IPS-20b (cell line): Measurements from ENCODE around the gene TMEM181.
"Not testable (repeated sequence)": the region's sequence is repeated elsewhere in the genome, so short reads cannot be mapped to it uniquely, and the experiment has no call there.

ENCODE experiments used
- H3K27ac ChIP-seq: one replicate; pipeline ENCODE4 v1.5.1; 2013; ENCODE audit warnings: low read length
- H3K27me3 ChIP-seq: 2 replicates; pipeline ENCODE4 v1.6.1; 2013; ENCODE audit warnings: mild to moderate bottlenecking, low read length, inconsistent platforms; ENCODE audit not compliant: insufficient read depth
- H3K36me3 ChIP-seq: 2 replicates; pipeline ENCODE4 v1.6.1; 2013; ENCODE audit warnings: low read depth, mild to moderate bottlenecking, inconsistent platforms, low read length, moderate library complexity; ENCODE audit not compliant: insufficient read depth
- H3K4me1 ChIP-seq: 2 replicates; pipeline ENCODE4 v1.6.1; 2013; ENCODE audit warnings: mild to moderate bottlenecking, control low read depth, inconsistent platforms, low read length, moderate library complexity; ENCODE audit not compliant: insufficient read depth
- H3K4me3 ChIP-seq: 2 replicates; pipeline ENCODE4 v1.5.1; 2013; ENCODE audit warnings: mild to moderate bottlenecking, low read length, inconsistent platforms
- H3K9ac ChIP-seq: 2 replicates; pipeline ENCODE4 v1.6.1; 2013; ENCODE audit warnings: low read depth, mild to moderate bottlenecking, inconsistent platforms, low read length, moderate library complexity
- H3K9me3 ChIP-seq: 2 replicates; pipeline ENCODE4 v1.6.1; 2013; ENCODE audit warnings: mild to moderate bottlenecking, low read depth, low read length, inconsistent platforms; ENCODE audit not compliant: insufficient read depth

Gene TMEM181

GRCh38 chr6:158649289-158650143 lies 89.6 kb downstream of the TMEM181 start, which contains the start of gene SYTL3:
Gene SYTL3 (plus strand): TSS chr6:158650054. CDS start chr6:158663269, 13,215 bp downstream.
- no peak within 1 kb of the TSS for H3K27ac ChIP-seq
- no peaks in the 10 kb centered on the region for H3K36me3 ChIP-seq
- no peak within 1 kb of the TSS for H3K9ac ChIP-seq
- 0 out of 2 replicates have a peak, but pooled peaks cover 3% of the 10 kb centered on the region for H3K4me1 ChIP-seq
- H3K27me3 ChIP-seq: peaks cover 15% of the 10 kb centered on the region
- no peaks in the 10 kb centered on the region for H3K9me3 ChIP-seq
- no peak within 1 kb of the TSS for H3K4me3 ChIP-seq

- not testable (repeated sequence) for H3K9me3 ChIP-seq, H3K4me3 ChIP-seq, H3K27ac ChIP-seq, H3K27me3 ChIP-seq, H3K36me3 ChIP-seq, H3K9ac ChIP-seq, H3K4me1 ChIP-seq
Observed at GRCh38 chr6:158651981-158652737, 92.3 kb downstream of the TMEM181 start.

- H3K27ac ChIP-seq: no peak overlapping the region
- 0 out of 2 replicates have a peak, but pooled peaks cover 3% of the 10 kb centered on the region for H3K4me1 ChIP-seq
Observed at GRCh38 chr6:158653577-158654354, 93.9 kb downstream of the TMEM181 start.

GRCh38 chr6:158654498-158654897 lies 94.6 kb downstream of the TMEM181 start:
- Histone ChIP-seq H3K4me1 (0 out of 2 replicates have a peak, but pooled peaks cover 3% of the 10 kb centered on the region), H3K27me3 (no peaks in the 10 kb centered on the region), H3K27ac (no peak overlapping the region), H3K4me3 (no peak overlapping the region), H3K9ac (no peak overlapping the region), H3K9me3 (no peaks in the 10 kb centered on the region), H3K36me3 (no peaks in the 10 kb centered on the region)

More at GRCh38 chr6:158653577-158654354, 93.9 kb downstream of the TMEM181 start:
- Histone ChIP-seq H3K36me3 (no peaks in the 10 kb centered on the region), H3K9me3 (no peaks in the 10 kb centered on the region), H3K9ac (no peak overlapping the region), H3K4me3 (no peak overlapping the region), H3K27me3 (no peaks in the 10 kb centered on the region)

GRCh38 chr6:158654960-158655489 lies 95.1 kb downstream of the TMEM181 start:
- Histone ChIP-seq H3K27ac (no peak overlapping the region), H3K36me3 (no peaks in the 10 kb centered on the region), H3K27me3 (no peaks in the 10 kb centered on the region), H3K4me3 (no peak overlapping the region), H3K9me3 (no peaks in the 10 kb centered on the region), H3K9ac (no peak overlapping the region), H3K4me1 (0 out of 2 replicates have a peak, but pooled peaks cover 3% of the 10 kb centered on the region)

GRCh38 chr6:158655569-158656450 lies 95.9 kb downstream of the TMEM181 start:
- H3K27ac ChIP-seq: no peak overlapping the region
- no peak overlapping the region for H3K4me3 ChIP-seq
- no peak overlapping the region for H3K9ac ChIP-seq
- H3K36me3 ChIP-seq: no peaks in the 10 kb centered on the region
- H3K27me3 ChIP-seq: no peaks in the 10 kb centered on the region
- no peaks in the 10 kb centered on the region for H3K9me3 ChIP-seq
- H3K4me1 ChIP-seq: 0 out of 2 replicates have a peak, but pooled peaks cover 3% of the 10 kb centered on the region

GRCh38 chr6:158656986-158657385 lies 97.1 kb downstream of the TMEM181 start:
- not testable (repeated sequence) for H3K9ac ChIP-seq, H3K4me3 ChIP-seq, H3K27me3 ChIP-seq, H3K9me3 ChIP-seq, H3K4me1 ChIP-seq, H3K27ac ChIP-seq, H3K36me3 ChIP-seq

GRCh38 chr6:158660333-158660754 lies 100.5 kb downstream of the TMEM181 start:
- peaks cover 10% of the 10 kb centered on the region; the same call in 1 of the 2 replicates for H3K27me3 ChIP-seq
- no peaks in the 10 kb centered on the region for H3K9me3 ChIP-seq
- no peak overlapping the region for H3K4me3 ChIP-seq

GRCh38 chr6:158661156-158661685 lies 101.3 kb downstream of the TMEM181 start:
- Histone ChIP-seq H3K4me3 (no peak overlapping the region), H3K4me1 (peaks cover 5% of the 10 kb centered on the region; the same call in 1 of the 2 replicates), H3K27me3 (peaks cover 10% of the 10 kb centered on the region; the same call in 1 of the 2 replicates), H3K27ac (no peak overlapping the region), H3K36me3 (no peaks in the 10 kb centered on the region), H3K9me3 (no peaks in the 10 kb centered on the region), H3K9ac (no peak overlapping the region)

More at GRCh38 chr6:158660333-158660754, 100.5 kb downstream of the TMEM181 start:
- no peak overlapping the region for H3K9ac ChIP-seq
- H3K27ac ChIP-seq: no peak overlapping the region
- H3K36me3 ChIP-seq: no peaks in the 10 kb centered on the region
- peaks cover 5% of the 10 kb centered on the region; the same call in 1 of the 2 replicates for H3K4me1 ChIP-seq

GRCh38 chr6:158662607-158662953 lies 102.7 kb downstream of the TMEM181 start:
- no peak overlapping the region for H3K9ac ChIP-seq
- no peak overlapping the region for H3K4me3 ChIP-seq
- peaks cover 5% of the 10 kb centered on the region; the same call in 1 of the 2 replicates for H3K4me1 ChIP-seq
- no peak overlapping the region for H3K27ac ChIP-seq
- no peaks in the 10 kb centered on the region for H3K9me3 ChIP-seq
- H3K27me3 ChIP-seq: peaks cover 10% of the 10 kb centered on the region; the same call in 1 of the 2 replicates
- no peaks in the 10 kb centered on the region for H3K36me3 ChIP-seq
